G401 (cell line): ENCODE results near the gene BLTP3B. TPM values are rescaled to one million over a fixed set of nuclear protein-coding genes. Genes with fewer than 3 reads are reported as not detected.

Experiments used
- DNase-seq: peaks from one replicate; pipeline ENCODE4 v3.0.0-alpha.2; 2015; ENCODE audit warnings: low spot score
- in situ Hi-C: cut with HindIII; loops from 2 replicates; pipeline ENCODE4 v1.10.0; 2016; ENCODE audit warnings: low sequenced_read_pairs, mixed read lengths
- total RNA-seq: library from RNA; depleted of rRNA; stranded (reverse); fragments of >200 nt; shearing (Covaris generic); gene quantifications from 2 replicates; pipeline ENCODE4 v1.2.3, GENCODE V29; 2014; rRNA removed

Gene BLTP3B
- total RNA-seq, 1 experiment from 2014 or later, result 53.8 TPM

DNA sequence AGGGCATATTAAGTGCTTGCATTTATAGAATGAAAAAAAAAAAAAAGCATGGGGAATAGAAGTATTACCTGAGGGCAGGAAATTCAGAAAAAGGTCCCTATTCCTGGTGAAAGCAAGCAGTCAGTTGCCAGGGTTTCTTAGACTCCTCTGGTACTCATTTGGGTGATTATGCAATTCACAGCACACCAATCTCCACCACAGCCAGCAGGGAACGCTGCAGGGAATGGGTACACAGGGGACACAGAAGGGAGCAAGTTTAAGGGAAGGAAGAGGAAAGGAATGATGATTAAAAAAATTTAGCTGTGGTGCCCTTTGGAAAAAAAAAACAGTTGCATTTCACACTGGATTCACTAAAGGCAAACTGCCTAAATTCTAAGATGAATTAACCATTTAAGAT lies 14.2 kb downstream of the BLTP3B start:
- DNase-seq, result peak; percentile 51
- in situ Hi-C loops, result no loop called here

DNA sequence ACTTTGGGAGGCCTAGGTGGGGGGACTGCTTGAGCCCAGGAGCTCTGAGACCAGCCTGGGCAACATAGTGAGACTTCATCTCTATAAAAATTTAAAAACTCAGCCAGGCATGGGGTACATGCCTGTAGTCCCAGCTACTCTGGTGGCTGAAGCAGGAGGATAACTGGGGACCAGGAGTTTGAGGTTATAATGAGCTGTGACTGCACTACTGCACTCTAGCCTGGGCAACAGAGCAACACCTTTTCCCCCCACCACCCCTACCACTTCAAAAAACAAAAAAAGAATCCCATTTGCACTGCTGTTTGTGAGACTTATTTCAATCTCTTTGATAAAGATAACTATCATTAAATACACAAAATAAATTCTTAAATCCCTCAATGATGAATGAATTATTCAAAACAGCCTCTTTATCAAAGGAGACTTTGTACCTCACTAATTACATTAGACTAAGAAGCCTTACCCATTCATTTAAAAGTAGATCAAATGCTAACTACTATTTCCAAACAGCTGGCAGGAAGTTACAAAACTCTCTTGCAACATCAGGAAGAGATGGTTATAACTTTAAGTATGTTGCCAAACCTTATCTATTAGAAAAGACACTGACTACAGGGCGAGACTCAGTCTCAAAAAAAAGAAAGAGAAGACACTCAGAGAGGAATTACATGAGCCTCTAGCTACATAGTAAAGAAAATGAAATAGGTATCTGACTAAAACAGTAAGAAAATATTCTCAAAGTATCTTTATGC lies 14.7 kb downstream of the BLTP3B start:
- DNase-seq, result no peak
- in situ Hi-C loops, result no loop called here

- no peak for DNase-seq
- in situ Hi-C loops, result no loop called here
These were observed 19.2 kb downstream of the BLTP3B start for GRCh38 chr12:100123316-100124095.

- no peak for DNase-seq
- in situ Hi-C loops, result no loop called here
These were observed 22.3 kb downstream of the BLTP3B start for GRCh38 chr12:100120355-100120754.

DNA sequence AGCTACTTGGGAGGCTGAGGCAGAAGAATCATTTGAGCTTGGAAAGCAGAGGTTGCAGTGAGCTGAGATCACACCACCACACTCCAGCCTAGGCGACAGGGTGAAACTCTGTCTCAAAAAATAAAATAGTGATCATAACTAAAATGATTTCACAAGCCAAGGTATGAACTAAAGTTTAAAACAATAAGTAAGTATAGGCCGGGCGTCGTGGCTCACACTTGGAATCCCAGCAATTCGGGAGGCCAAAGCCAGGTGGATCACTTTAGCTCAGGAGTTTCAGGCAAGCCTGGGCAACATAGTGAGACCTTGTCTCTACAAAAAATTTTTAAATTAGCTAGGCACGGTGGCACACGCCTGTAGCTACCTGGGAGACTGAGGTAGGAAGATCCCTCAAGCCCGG lies 27.4 kb downstream of the BLTP3B start:
- no peak for DNase-seq
- in situ Hi-C loops, result no loop called here

GRCh38 chr12:100114574-100114973 lies 28.1 kb downstream of the BLTP3B start:
- DNase-seq, result no peak
- in situ Hi-C loops, result no loop called here

DNA sequence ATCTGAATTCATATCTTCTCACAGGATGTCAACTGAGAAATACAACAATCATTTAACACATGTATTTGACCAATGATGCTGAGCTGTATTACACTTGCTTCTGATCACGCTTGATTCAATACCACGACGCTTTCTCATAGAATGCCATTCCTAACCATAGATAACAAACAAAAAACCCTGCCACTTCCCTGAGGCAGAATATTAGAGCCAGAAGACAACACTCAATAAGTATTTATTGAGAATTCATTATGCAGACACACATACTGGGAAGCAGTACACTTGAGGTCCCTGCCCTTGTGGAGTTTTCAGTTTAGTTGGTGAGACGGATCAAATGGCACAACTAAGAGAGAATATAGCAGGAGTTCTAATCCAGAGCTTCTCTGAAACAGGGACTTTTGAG lies 32.4 kb downstream of the BLTP3B start:
- no peak for DNase-seq
- in situ Hi-C loops, result no loop called here

GRCh38 chr12:100106861-100107260 lies 35.8 kb downstream of the BLTP3B start:
- in situ Hi-C loops, result no loop called here
- DNase-seq, result no peak

DNA sequence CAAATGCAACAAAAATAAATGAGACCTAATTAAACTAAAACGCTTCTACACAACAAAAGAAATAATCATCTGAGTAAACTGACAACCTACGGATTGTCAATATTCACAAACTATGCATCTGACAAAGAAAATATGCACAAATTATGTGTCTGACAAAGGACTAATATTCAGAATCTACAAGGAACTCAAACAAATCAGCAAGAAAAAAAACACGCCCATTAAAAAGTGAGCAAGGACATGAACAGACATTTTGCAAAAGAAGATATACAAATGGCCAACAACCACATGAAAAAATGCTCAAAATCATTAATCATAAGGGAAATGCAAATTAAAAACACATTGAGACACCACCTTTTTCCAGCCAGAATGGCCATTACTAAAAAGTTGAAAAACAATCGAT lies 37.0 kb downstream of the BLTP3B start:
- in situ Hi-C loops, result no loop called here
- no peak for DNase-seq

DNA sequence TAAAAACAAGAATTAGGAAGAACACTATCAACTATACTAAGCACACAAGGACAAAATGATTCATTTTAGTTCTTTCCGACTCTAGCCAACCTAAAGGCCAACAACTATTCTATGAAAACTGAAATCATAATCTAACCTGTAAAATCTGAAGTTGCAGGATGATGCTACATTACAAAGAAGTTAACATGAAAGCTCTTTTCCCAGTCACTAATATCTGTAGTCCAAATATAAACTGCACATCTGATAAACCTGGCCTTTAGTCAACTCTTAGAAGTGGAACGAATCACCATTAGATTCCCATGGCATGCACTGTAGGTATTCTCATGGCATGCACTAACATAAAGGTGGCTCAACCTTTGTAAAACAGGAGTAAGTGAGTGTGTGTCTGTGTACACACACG lies 41.7 kb downstream of the BLTP3B start:
- in situ Hi-C loops, result no loop called here
- DNase-seq, result peak; percentile 4

Other genes with a start within 250 kb of the BLTP3B start
- gene ANKS1B, start 157.9 kb downstream of the BLTP3B start, total RNA-seq, result not detected in 2 replicates
- gene ACTR6, start 57.9 kb upstream of the BLTP3B start, total RNA-seq, result 38.1 and 40.1 TPM in 2 replicates
- 0.10 and 1.5 TPM in 2 replicates for gene DEPDC4, start 124.2 kb upstream of the BLTP3B start, total RNA-seq
- gene SCYL2, start 124.3 kb upstream of the BLTP3B start, total RNA-seq, result 7.1 and 10.9 TPM in 2 replicates
- gene SLC17A8, start 214.2 kb upstream of the BLTP3B start, total RNA-seq, result 0.80 TPM in 1 of 2 replicates, not detected in the other